NCI-H1694 treated with DMSO at 0.1 percent for 48 hours (cell line): ENCODE data around the gene NUP98.
"Not testable (repeated sequence)": the region's sequence is repeated elsewhere in the genome, so short reads cannot be mapped to it uniquely, and the experiment has no call there.

Source experiments
- DNase-seq: peaks from one replicate; lab custom pipeline; 2025; lab: John Stamatoyannopoulos, UW

NUP98 gene

GRCh38 chr11:3669742-3670183 lies 127.6 kb downstream of the NUP98 start:
- DNase-seq: no peak

- DNase-seq: no peak
Observed at GRCh38 chr11:3669128-3669527, 128.2 kb downstream of the NUP98 start.

GRCh38 chr11:3667149-3668035 lies 130.0 kb downstream of the NUP98 start:
- no peak for DNase-seq

GRCh38 chr11:3666023-3666530 lies 131.3 kb downstream of the NUP98 start:
- no peak for DNase-seq

- DNase-seq: no peak
Observed at GRCh38 chr11:3665336-3666022, 131.9 kb downstream of the NUP98 start.

- DNase-seq: no peak
Observed at GRCh38 chr11:3664032-3664630, 133.2 kb downstream of the NUP98 start.

GRCh38 chr11:3662856-3663255 lies 134.5 kb downstream of the NUP98 start:
- no peak for DNase-seq

- no peak for DNase-seq
Observed at GRCh38 chr11:3660960-3661359, 136.4 kb downstream of the NUP98 start.

- DNase-seq: no peak
Observed at GRCh38 chr11:3659595-3660515, 137.5 kb downstream of the NUP98 start.

GRCh38 chr11:3658252-3658651 lies 139.1 kb downstream of the NUP98 start:
- DNase-seq: no peak

GRCh38 chr11:3657331-3657730 lies 140.0 kb downstream of the NUP98 start:
- not testable (repeated sequence) for DNase-seq

GRCh38 chr11:3655547-3655946 lies 141.8 kb downstream of the NUP98 start:
- no peak for DNase-seq

- not testable (repeated sequence) for DNase-seq
Observed at GRCh38 chr11:3652514-3652913, 144.8 kb downstream of the NUP98 start.

GRCh38 chr11:3649374-3649773 lies 148.0 kb downstream of the NUP98 start:
- DNase-seq: not testable (repeated sequence)

- DNase-seq: not testable (repeated sequence)
Observed at GRCh38 chr11:3648843-3649242, 148.5 kb downstream of the NUP98 start.

GRCh38 chr11:3645552-3645951 lies 151.8 kb downstream of the NUP98 start:
- no peak for DNase-seq

GRCh38 chr11:3644817-3645235 lies 152.5 kb downstream of the NUP98 start, which contains the start of gene ART1:
TSS of gene ART1 (plus strand) at chr11:3645128. CDS start at chr11:3659214, 14,086 bp downstream.
- no peak for DNase-seq

- not testable (repeated sequence) for DNase-seq
Observed at GRCh38 chr11:3643102-3643546, 154.2 kb downstream of the NUP98 start.

GRCh38 chr11:3642071-3642951 lies 155.0 kb downstream of the NUP98 start:
- peak; percentile 4 for DNase-seq

- no peak for DNase-seq
Observed at GRCh38 chr11:3641701-3642070, 155.7 kb downstream of the NUP98 start, which contains the start of gene ART5. TSS of gene ART5 (minus strand) at chr11:3641992. CDS start at chr11:3641862, 130 bp downstream.
